Naive thymus-derived CD4-positive, alpha-beta T cell (primary cell): ENCODE data around the gene GJC2. TPM values are rescaled to one million over a fixed set of nuclear protein-coding genes. Genes with fewer than 3 reads are reported as not detected.

Source experiments
- ATAC-seq: fragments of 150-1000 bp; cut with Tn5 transposase; 2 replicates; pipeline ENCODE4 v1.10.0; 2021; ENCODE audit warnings: mild to moderate bottlenecking, moderate library complexity
- CTCF ChIA-PET: fragments of 350-600 bp; sonication (Branson Sonifier 250); formaldehyde crosslinking; loops from one replicate; lab custom pipeline; 2021; ENCODE audit warnings: antibody characterized with exemption; lab: Charles Lee
- POLR2A ChIA-PET: fragments of 350-600 bp; sonication (Branson Sonifier 250); formaldehyde crosslinking; loops from one replicate; lab custom pipeline; 2021; ENCODE audit warnings: antibody characterized with exemption, inconsistent platforms; lab: Charles Lee
- DNase-seq, 9 donors: peaks; one replicate each; pipeline versions ENCODE4 v3.0.0 to v3.0.0-alpha.2; 2020 to 2022; ENCODE audit warnings: mixed read lengths in 1 of 9
- H3K27ac ChIP-seq: one replicate; pipeline ENCODE4 v1.7.0; 2013; ENCODE audit warnings: mild to moderate bottlenecking, low read depth, low read length, moderate library complexity
- H3K27me3 ChIP-seq, 2 donors: one replicate each; pipeline ENCODE4 v1.7.0; 2013; ENCODE audit warnings: low read length in 2 of 2, mild to moderate bottlenecking in 2 of 2, moderate library complexity in 2 of 2; ENCODE audit not compliant: control insufficient read depth in 2 of 2, insufficient read depth in 2 of 2
- H3K36me3 ChIP-seq, 3 experiments: 1 replicate in 2 of 3; 2 replicates in 1 of 3; pipeline ENCODE4 v1.7.0; 2013; ENCODE audit warnings: low read length in 3 of 3, mild to moderate bottlenecking in 3 of 3, moderate library complexity in 1 of 3; ENCODE audit not compliant: insufficient read depth in 3 of 3, control insufficient read depth in 2 of 3
- H3K4me1 ChIP-seq, 2 donors: one replicate each; pipeline ENCODE4 v1.7.0; 2013; ENCODE audit warnings: low read length in 2 of 2, mild to moderate bottlenecking in 2 of 2, moderate library complexity in 1 of 2; ENCODE audit not compliant: control insufficient read depth in 2 of 2, insufficient read depth in 2 of 2
- H3K4me3 ChIP-seq: 2 replicates; pipeline ENCODE4 v1.7.0; 2013; ENCODE audit warnings: mild to moderate bottlenecking, low read length
- H3K9me3 ChIP-seq, 3 experiments: 1 replicate in 2 of 3; 2 replicates in 1 of 3; pipeline ENCODE4 v1.7.0; 2013; ENCODE audit warnings: low read length in 3 of 3; ENCODE audit not compliant: control insufficient read depth in 2 of 3
- H3K27ac Mint-ChIP-seq, 9 donors: one replicate each; pipeline ENCODE4 v1.8.0; 2020 to 2022; ENCODE audit warnings: mixed read lengths in 9 of 9, mild to moderate bottlenecking in 8 of 9, moderate library complexity in 5 of 9, inconsistent platforms in 2 of 9
- H3K27me3 Mint-ChIP-seq, 5 donors: one replicate each; pipeline ENCODE4 v1.8.0; 2021 to 2022; ENCODE audit warnings: mixed read lengths in 5 of 5, mild to moderate bottlenecking in 1 of 5
- H3K36me3 Mint-ChIP-seq, 5 donors: one replicate each; pipeline ENCODE4 v1.8.0; 2020 to 2022; ENCODE audit warnings: mixed read lengths in 5 of 5, mild to moderate bottlenecking in 3 of 5, inconsistent platforms in 1 of 5
- H3K4me1 Mint-ChIP-seq, 7 donors: one replicate each; pipeline ENCODE4 v1.8.0; 2020 to 2022; ENCODE audit warnings: mixed read lengths in 7 of 7, mild to moderate bottlenecking in 3 of 7, inconsistent platforms in 1 of 7
- H3K4me3 Mint-ChIP-seq, 10 donors: one replicate each; pipeline ENCODE4 v1.8.0; 2020 to 2022; ENCODE audit warnings: mild to moderate bottlenecking in 10 of 10, mixed read lengths in 10 of 10, moderate library complexity in 6 of 10, inconsistent platforms in 2 of 10
- H3K9me3 Mint-ChIP-seq, 11 donors: one replicate each; pipeline ENCODE4 v1.8.0; 2020 to 2022; ENCODE audit warnings: mixed read lengths in 11 of 11, mild to moderate bottlenecking in 4 of 11, inconsistent platforms in 1 of 11, moderate library complexity in 1 of 11
- intact Hi-C, 2 donors: fragments of 100-400 bp; cut with micrococcal nuclease; formaldehyde crosslinking; loops; one replicate each; pipeline ENCODE4 v1.15.1; 2023
- polyA plus RNA-seq, 2 donors: library from polyadenylated mRNA; unstranded; fragments of 300-500 nt; fragmentation: Illumina TruSeq; gene quantifications; one replicate each; pipeline ENCODE4 v1.2.3, GENCODE V29; 2021
- total RNA-seq, 6 experiments: library from RNA in 5 of 6; stranded (reverse) in 5 of 6; gene quantifications; 1 replicate in 5 of 6; 2 replicates in 1 of 6; pipeline ENCODE4 v1.2.3 and lab custom pipeline; 2021 to 2026

GJC2 gene
- total and polyA plus RNA-seq, 7 experiments from 2014 or later = 0.70 to 3.3 (median 0.94) TPM; not detected in 2

- H3K4me3 Mint-ChIP-seq = no peak overlapping the region
These were observed 19.0 kb downstream of the GJC2 start for GRCh38 chr1:228168563-228169270.

GRCh38 chr1:228169345-228169744, 19.6 kb downstream of the GJC2 start:
- Histone ChIP-seq H3K27ac (no peak overlapping the region), H3K4me3 (no peak overlapping the region), H3K4me1 (peaks cover 14 to 18% of the 10 kb centered on the region in 2 donors), H3K27me3 (no peaks in the 10 kb centered on the region), H3K9me3 (no peaks in the 10 kb centered on the region), H3K36me3 (peaks cover 0 to 21% (median 0%) of the 10 kb centered on the region in 3 experiments)
- Mint-ChIP-seq H3K27me3 (no peaks in the 10 kb centered on the region), H3K36me3 (no peaks in the 10 kb centered on the region), H3K4me1 (peaks cover 12 to 47% (median 38%) of the 10 kb centered on the region in 7 donors), H3K4me3 (no peak overlapping the region), H3K27ac (peak overlapping the region in 5 of 9 donors; percentile 39 to 83 (median 73)), H3K9me3 (no peaks in the 10 kb centered on the region)
- ChIA-PET POLR2A (no interaction called here), CTCF (interaction anchor here (1.3 kb wide), 1 partner anchor 29 kb away, joined by 3 read pairs; the partner anchor contains the start of gene GUK1)
- intact Hi-C loops = loop anchor here (5.0 to 10.0 kb wide), 2 partner anchors 432 to 1175 kb away; partner anchors contain the start of genes CCSAP (in 1 of the 2), JMJD4 (in 1 of the 2) and SNAP47 (in 1 of the 2)
- DNase-seq (no peak), ATAC-seq (no peak)

More at GRCh38 chr1:228168563-228169270, 19.0 kb downstream of the GJC2 start:
- ChIA-PET POLR2A (interaction anchor here (1.7 to 8.3 kb wide), 2 partner anchors 31 to 36 kb away, joined by 4 to 109 read pairs; partner anchors contain the start of gene GUK1), CTCF (interaction anchor here (1.3 kb wide), 1 partner anchor 28 kb away, joined by 3 read pairs; the partner anchor contains the start of gene GUK1)
- peaks cover 14 to 21% of the 10 kb centered on the region in 2 donors for H3K4me1 ChIP-seq
- intact Hi-C loops = loop anchor here (5.0 to 10.0 kb wide), 2 partner anchors 431 to 1176 kb away; partner anchors contain the start of genes CCSAP (in 1 of the 2), JMJD4 (in 1 of the 2) and SNAP47 (in 1 of the 2)
- H3K36me3 ChIP-seq = peaks cover 0 to 21% (median 0%) of the 10 kb centered on the region in 3 experiments
- no peaks in the 10 kb centered on the region for H3K9me3 ChIP-seq
- DNase-seq (no peak), ATAC-seq (no peak)
- Mint-ChIP-seq H3K27me3 (no peaks in the 10 kb centered on the region), H3K9me3 (peaks cover 0 to 2% (median 0%) of the 10 kb centered on the region in 11 donors), H3K4me1 (peaks cover 14 to 53% (median 44%) of the 10 kb centered on the region in 7 donors), H3K27ac (peak overlapping the region in 5 of 9 donors; percentile 79 to 98 (median 83)), H3K36me3 (no peaks in the 10 kb centered on the region)
- no peaks in the 10 kb centered on the region for H3K27me3 ChIP-seq
- no peak overlapping the region for H3K27ac ChIP-seq
- no peak overlapping the region for H3K4me3 ChIP-seq

GRCh38 chr1:228170666-228171065, 20.9 kb downstream of the GJC2 start:
- no peaks in the 10 kb centered on the region for H3K36me3 Mint-ChIP-seq
- H3K4me3 Mint-ChIP-seq = no peak overlapping the region
- ATAC-seq (no peak), DNase-seq (no peak)
- no peaks in the 10 kb centered on the region for H3K9me3 Mint-ChIP-seq
- H3K36me3 ChIP-seq = peaks cover 0 to 33% (median 5%) of the 10 kb centered on the region in 3 experiments
- H3K4me1 Mint-ChIP-seq = peaks cover 9 to 37% (median 30%) of the 10 kb centered on the region in 7 donors
- no peaks in the 10 kb centered on the region for H3K27me3 Mint-ChIP-seq
- ChIA-PET POLR2A (no interaction called here), CTCF (interaction anchor here (0.8 kb wide), 1 partner anchor 33 kb away, joined by 3 read pairs; no protein-coding TSS in a partner anchor)
- intact Hi-C loops = no loop called here
- peaks cover 9 to 12% of the 10 kb centered on the region in 2 donors for H3K4me1 ChIP-seq
- no peak overlapping the region for H3K4me3 ChIP-seq
- H3K9me3 ChIP-seq = no peaks in the 10 kb centered on the region
- no peak overlapping the region for H3K27ac Mint-ChIP-seq
- no peaks in the 10 kb centered on the region for H3K27me3 ChIP-seq
- no peak overlapping the region for H3K27ac ChIP-seq

- H3K27ac ChIP-seq = no peak overlapping the region
- CTCF ChIA-PET = interaction anchor here (0.8 kb wide), 1 partner anchor 34 kb away, joined by 3 read pairs; no protein-coding TSS in a partner anchor
- Mint-ChIP-seq H3K27me3 (no peaks in the 10 kb centered on the region), H3K4me1 (peaks cover 9 to 37% (median 30%) of the 10 kb centered on the region in 7 donors), H3K36me3 (no peaks in the 10 kb centered on the region), H3K27ac (peak overlapping the region in 2 of 9 donors; percentile 60 to 75), H3K4me3 (no peak overlapping the region), H3K9me3 (no peaks in the 10 kb centered on the region)
- H3K4me3 ChIP-seq = no peak overlapping the region
- DNase-seq (no peak), ATAC-seq (no peak)
- POLR2A ChIA-PET = interaction anchor here (1.1 kb wide), 1 partner anchor 27 kb away, joined by 3 read pairs; no protein-coding TSS in a partner anchor
- H3K27me3 ChIP-seq = no peaks in the 10 kb centered on the region
- intact Hi-C loops = no loop called here
- H3K9me3 ChIP-seq = no peaks in the 10 kb centered on the region
- H3K4me1 ChIP-seq = peaks cover 7 to 11% of the 10 kb centered on the region in 2 donors
- H3K36me3 ChIP-seq = peaks cover 0 to 40% (median 5%) of the 10 kb centered on the region in 3 experiments
These were observed 21.6 kb downstream of the GJC2 start for GRCh38 chr1:228171221-228171891.

GRCh38 chr1:228172591-228173527, 23.1 kb downstream of the GJC2 start:
- Mint-ChIP-seq H3K36me3 (peaks cover 0 to 3% (median 0%) of the 10 kb centered on the region in 5 donors), H3K4me1 (peaks cover 6 to 26% (median 19%) of the 10 kb centered on the region in 7 donors), H3K27ac (peak overlapping the region in 5 of 9 donors; percentile 20 to 69 (median 44)), H3K4me3 (no peak overlapping the region), H3K27me3 (no peaks in the 10 kb centered on the region), H3K9me3 (no peaks in the 10 kb centered on the region)
- intact Hi-C loops = no loop called here
- Histone ChIP-seq H3K4me3 (no peak overlapping the region), H3K9me3 (no peaks in the 10 kb centered on the region), H3K4me1 (peaks cover 0 to 3% of the 10 kb centered on the region in 2 donors), H3K27ac (peak overlapping the region; percentile 0), H3K27me3 (no peaks in the 10 kb centered on the region), H3K36me3 (peaks cover 0 to 47% (median 5%) of the 10 kb centered on the region in 3 experiments)
- CTCF ChIA-PET = no interaction called here
- POLR2A ChIA-PET = no interaction called here
- ATAC-seq (no peak), DNase-seq (no peak)
